Fibroblast of mammary gland (primary cell): ENCODE data around the gene PHF12.
"Not testable (repeated sequence)": the region's sequence is repeated elsewhere in the genome, so short reads cannot be mapped to it uniquely, and the experiment has no call there.

Experiments
- DNase-seq: peaks from one replicate; pipeline ENCODE4 v3.0.0-alpha.2; 2010; ENCODE audit warnings: low read depth
- H3K4me3 ChIP-seq: 2 replicates; pipeline ENCODE4 v1.5.1; 2011; ENCODE audit warnings: low read depth, mild to moderate bottlenecking, low read length, moderate library complexity; ENCODE audit not compliant: control insufficient read depth
- CTCF ChIP-seq: conservative IDR thresholded peaks from 2 replicates; pipeline ENCODE4 v1.5.1; 2011; ENCODE audit warnings: low read depth, low read length, inconsistent platforms; ENCODE audit not compliant: control insufficient read depth, insufficient read depth

The PHF12 gene

GRCh38 chr17:28906706-28907438 lies 44.4 kb downstream of the PHF12 start:
- no peak for TF ChIP-seq CTCF
- no peak for DNase-seq
- H3K4me3 ChIP-seq = no peak overlapping the region

- H3K4me3 ChIP-seq = no peak overlapping the region
- no peak for TF ChIP-seq CTCF
- DNase-seq = no peak
Observed at GRCh38 chr17:28906276-28906675, 45.0 kb downstream of the PHF12 start.

- DNase-seq = no peak
- H3K4me3 ChIP-seq = no peak overlapping the region
- no peak for TF ChIP-seq CTCF
Observed at GRCh38 chr17:28904800-28905199, 46.5 kb downstream of the PHF12 start.

GRCh38 chr17:28903546-28903841 lies 47.8 kb downstream of the PHF12 start:
- DNase-seq, H3K4me3 ChIP-seq: not testable (repeated sequence)

- peak within 1 kb of the TSS; percentile 46 for H3K4me3 ChIP-seq
- TF ChIP-seq CTCF = peak; percentile 41
- DNase-seq = peak; percentile 81
Observed at GRCh38 chr17:28902819-28903545, 48.3 kb downstream of the PHF12 start, which contains the start of gene DHRS13. Gene DHRS13 (minus strand): TSS chr17:28903079. CDS start chr17:28902944, 135 bp downstream.

- no peak for TF ChIP-seq CTCF
- H3K4me3 ChIP-seq = peak overlapping the region; percentile 46
- DNase-seq = no peak
Observed at GRCh38 chr17:28901866-28902818, 49.2 kb downstream of the PHF12 start.
